ENCODE measurements around the gene CRHR2. TPM values are rescaled to one million over a fixed set of nuclear protein-coding genes. Genes with fewer than 3 reads are reported as not detected.

The CRHR2 gene
- total and polyA plus RNA-seq, 7 donors = under 0.01 TPM; not detected in 6

DNA sequence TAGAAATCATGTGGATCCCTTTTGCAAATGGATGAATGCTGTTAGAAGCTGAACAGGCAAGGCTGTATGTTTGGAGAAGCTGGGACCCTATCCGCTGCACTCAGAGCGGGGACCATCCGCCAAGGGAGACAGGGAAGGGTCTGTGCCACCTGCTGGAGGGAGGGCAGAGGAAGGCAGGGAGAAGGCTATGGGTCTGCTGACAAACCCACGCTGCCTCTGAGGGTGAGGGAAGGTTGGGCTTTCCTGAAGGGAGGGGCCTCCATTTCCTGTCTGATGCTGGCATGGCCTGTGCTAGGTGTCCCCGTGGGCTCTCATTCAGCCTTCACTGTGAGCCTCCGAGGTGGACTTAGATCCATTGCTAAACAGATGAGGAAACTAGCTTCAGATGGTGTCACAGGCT lies 5.3 kb upstream of the CRHR2 start:
- intact Hi-C loops (cut with DNase I) = no loop called here
- WGBS, 2 donors = 78 to 87% methylated on average over 6 of the region's 6 CpGs
- H3K27me3 ChIP-seq = peaks cover 0 to 23% (median 3%) of the 10 kb centered on the region in 3 donors

DNA sequence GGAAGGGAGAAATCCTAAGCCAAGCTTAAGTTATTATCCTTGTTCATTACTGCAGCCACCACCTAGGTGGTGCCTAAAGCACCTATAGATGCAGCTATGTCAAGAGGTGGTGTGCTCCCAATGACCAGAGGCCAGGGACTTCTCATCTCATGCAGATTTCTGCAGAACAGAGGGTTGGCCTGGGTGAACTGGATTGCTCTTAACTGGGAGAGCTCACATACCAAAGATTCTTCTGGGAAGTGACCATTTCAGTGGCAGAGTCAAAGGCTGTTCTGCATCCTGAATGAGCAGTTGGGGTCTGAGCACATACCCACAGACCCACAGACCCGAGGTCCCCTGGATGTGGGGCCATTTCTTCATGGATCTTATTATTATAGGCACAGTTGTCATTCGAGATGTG lies 2.1 kb upstream of the CRHR2 start:
- H3K27me3 ChIP-seq = peaks cover 15 to 55% (median 28%) of the 10 kb centered on the region in 3 donors
- intact Hi-C loops (cut with DNase I) = no loop called here
- 65 to 74% methylated on average over 2 of the region's 2 CpGs for WGBS, 2 donors

More for the DNA sequence above, 5.3 kb upstream of the CRHR2 start:
- Histone ChIP-seq H3K27ac (no peak overlapping the region), H3K9me3 (no peaks in the 10 kb centered on the region), H3K4me3 (no peak overlapping the region), H3K4me1 (peaks cover 0 to 4% (median 2%) of the 10 kb centered on the region in 4 donors), H3K36me3 (no peaks in the 10 kb centered on the region)
- TF ChIP-seq, protein P1, sequence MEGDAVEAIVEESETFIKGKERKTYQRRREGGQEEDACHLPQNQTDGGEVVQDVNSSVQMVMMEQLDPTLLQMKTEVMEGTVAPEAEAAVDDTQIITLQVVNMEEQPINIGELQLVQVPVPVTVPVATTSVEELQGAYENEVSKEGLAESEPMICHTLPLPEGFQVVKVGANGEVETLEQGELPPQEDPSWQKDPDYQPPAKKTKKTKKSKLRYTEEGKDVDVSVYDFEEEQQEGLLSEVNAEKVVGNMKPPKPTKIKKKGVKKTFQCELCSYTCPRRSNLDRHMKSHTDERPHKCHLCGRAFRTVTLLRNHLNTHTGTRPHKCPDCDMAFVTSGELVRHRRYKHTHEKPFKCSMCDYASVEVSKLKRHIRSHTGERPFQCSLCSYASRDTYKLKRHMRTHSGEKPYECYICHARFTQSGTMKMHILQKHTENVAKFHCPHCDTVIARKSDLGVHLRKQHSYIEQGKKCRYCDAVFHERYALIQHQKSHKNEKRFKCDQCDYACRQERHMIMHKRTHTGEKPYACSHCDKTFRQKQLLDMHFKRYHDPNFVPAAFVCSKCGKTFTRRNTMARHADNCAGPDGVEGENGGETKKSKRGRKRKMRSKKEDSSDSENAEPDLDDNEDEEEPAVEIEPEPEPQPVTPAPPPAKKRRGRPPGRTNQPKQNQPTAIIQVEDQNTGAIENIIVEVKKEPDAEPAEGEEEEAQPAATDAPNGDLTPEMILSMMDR (IDR thresholded peaks at IDR 0.05) = no peak
- no peak for TF ChIP-seq POLR2A (IDR thresholded peaks at IDR 0.05)
- no peak for TF ChIP-seq POLR2AphosphoS5 (IDR thresholded peaks at IDR 0.05)
- no peak for TF ChIP-seq EP300 (IDR thresholded peaks at IDR 0.05)
- no peak for DNase-seq

DNA sequence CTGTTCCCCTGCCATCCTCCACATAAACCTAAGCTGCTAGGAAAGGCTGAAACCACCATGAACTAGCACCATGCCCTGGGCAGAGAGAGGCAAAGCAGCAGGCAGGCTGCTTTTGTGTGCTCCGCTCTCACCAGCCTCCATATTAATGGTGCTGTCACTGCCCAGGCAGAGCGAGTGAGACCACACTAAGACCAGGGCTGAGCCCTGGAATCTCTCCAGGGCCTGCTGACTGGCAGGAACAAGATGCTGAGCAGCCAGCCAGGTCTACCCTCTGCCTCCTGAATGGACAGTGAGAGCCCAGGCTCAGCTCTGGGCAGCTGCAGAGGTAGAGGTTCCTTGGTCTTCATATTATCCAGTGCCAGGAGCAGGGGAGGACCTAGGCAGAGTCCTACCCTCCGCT lies 1.6 kb upstream of the CRHR2 start:
- WGBS, 2 donors = 92 to 93% methylated on average over 3 of the region's 3 CpGs
- no peaks in the 10 kb centered on the region for H3K36me3 ChIP-seq
- intact Hi-C loops (cut with DNase I) = no loop called here
- TF ChIP-seq POLR2A (IDR thresholded peaks at IDR 0.05) (no peak), EP300 (IDR thresholded peaks at IDR 0.05) (no peak), POLR2AphosphoS5 (IDR thresholded peaks at IDR 0.05) (no peak)
- TF ChIP-seq, protein P1 (IDR thresholded peaks at IDR 0.05) = no peak
- H3K4me3 ChIP-seq = no peak overlapping the region
- H3K9me3 ChIP-seq = no peaks in the 10 kb centered on the region
- no peak overlapping the region for H3K27ac ChIP-seq
- H3K27me3 ChIP-seq = peaks cover 15 to 61% (median 28%) of the 10 kb centered on the region in 3 donors
- peaks cover 0 to 19% (median 16%) of the 10 kb centered on the region in 4 donors for H3K4me1 ChIP-seq
- no peak for DNase-seq

More for the DNA sequence above, 2.1 kb upstream of the CRHR2 start:
- Histone ChIP-seq H3K36me3 (no peaks in the 10 kb centered on the region), H3K27ac (no peak overlapping the region), H3K4me3 (no peak overlapping the region), H3K9me3 (no peaks in the 10 kb centered on the region), H3K4me1 (peaks cover 0 to 19% (median 16%) of the 10 kb centered on the region in 4 donors)
- no peak for TF ChIP-seq POLR2AphosphoS5 (IDR thresholded peaks at IDR 0.05)
- no peak for TF ChIP-seq EP300 (IDR thresholded peaks at IDR 0.05)
- TF ChIP-seq, protein P1 (IDR thresholded peaks at IDR 0.05) = no peak
- no peak for TF ChIP-seq POLR2A (IDR thresholded peaks at IDR 0.05)
- no peak for DNase-seq

DNA sequence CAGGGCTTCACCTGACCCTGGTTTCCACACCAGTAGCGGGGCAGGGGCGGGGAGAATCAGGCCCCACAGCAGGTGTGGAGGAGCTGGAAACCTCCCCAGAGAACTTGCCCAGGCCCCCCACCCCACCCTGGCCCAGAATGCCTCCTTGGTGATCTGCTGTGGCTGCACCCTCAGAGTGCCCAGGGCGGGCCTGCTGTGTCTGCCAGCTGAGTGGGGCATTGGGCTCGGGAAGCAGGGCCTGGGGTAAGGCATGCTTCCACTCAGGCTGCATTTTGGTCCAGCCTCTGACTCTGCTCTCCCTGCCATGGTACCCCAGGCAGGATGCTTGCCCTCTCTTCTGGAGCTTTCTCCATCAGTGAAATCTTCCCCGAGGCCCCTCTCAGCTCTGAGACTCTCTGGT lies 1.1 kb upstream of the CRHR2 start:
- H3K4me1 ChIP-seq = peaks cover 0 to 19% (median 16%) of the 10 kb centered on the region in 4 donors
- no peaks in the 10 kb centered on the region for H3K9me3 ChIP-seq
- WGBS, 2 donors = 79 to 90% methylated on average over 5 of the region's 5 CpGs
- no peaks in the 10 kb centered on the region for H3K36me3 ChIP-seq
- intact Hi-C loops (cut with DNase I) = no loop called here
- no peak overlapping the region for H3K4me3 ChIP-seq
- no peak for TF ChIP-seq POLR2A (IDR thresholded peaks at IDR 0.05)
- TF ChIP-seq POLR2AphosphoS5 (IDR thresholded peaks at IDR 0.05) = no peak
- TF ChIP-seq, protein P1 (IDR thresholded peaks at IDR 0.05) = no peak
- TF ChIP-seq EP300 (IDR thresholded peaks at IDR 0.05) = no peak
- H3K27ac ChIP-seq = no peak overlapping the region
- peaks cover 15 to 66% (median 28%) of the 10 kb centered on the region in 3 donors for H3K27me3 ChIP-seq
- no peak for DNase-seq

DNA sequence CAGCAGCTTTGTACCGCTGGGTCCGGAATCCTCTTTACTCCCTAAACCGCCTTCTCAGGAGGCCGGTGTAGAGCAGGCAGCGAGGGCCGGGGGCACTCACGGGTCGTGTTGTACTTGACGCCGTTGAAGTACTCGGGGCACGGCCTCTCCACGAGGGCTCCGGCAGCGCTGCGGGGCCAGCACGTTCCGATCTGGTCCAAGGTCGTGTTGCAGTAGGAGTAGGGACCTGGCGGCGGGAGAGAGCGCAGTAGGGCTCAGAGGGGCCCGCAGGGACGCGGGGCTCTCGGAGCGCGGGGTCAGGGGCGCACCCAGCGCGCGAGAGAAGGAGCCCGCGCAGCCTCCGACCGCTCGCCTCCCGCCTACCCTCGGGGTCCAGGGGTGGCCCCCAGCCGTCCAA lies 443 bp downstream of the CRHR2 start:
- H3K4me3 ChIP-seq = peak overlapping the region; percentile 24 to 56 (median 44)
- no peaks in the 10 kb centered on the region for H3K36me3 ChIP-seq
- H3K27ac ChIP-seq = no peak overlapping the region
- peaks cover 15 to 76% (median 28%) of the 10 kb centered on the region in 3 donors for H3K27me3 ChIP-seq
- intact Hi-C loops (cut with DNase I) = no loop called here
- TF ChIP-seq EP300 (IDR thresholded peaks at IDR 0.05) (no peak), POLR2A (IDR thresholded peaks at IDR 0.05) (no peak), POLR2AphosphoS5 (IDR thresholded peaks at IDR 0.05) (no peak)
- TF ChIP-seq, protein P1 (IDR thresholded peaks at IDR 0.05) = no peak
- H3K9me3 ChIP-seq = no peaks in the 10 kb centered on the region
- H3K4me1 ChIP-seq = peaks cover 0 to 19% (median 16%) of the 10 kb centered on the region in 4 donors
- DNase-seq = no peak
- 3 to 4% methylated on average over 40 of the region's 40 CpGs for WGBS, 2 donors

Data from sigmoid colon (tissue), 7 donors.